MM.1S (cell line): Measurements from ENCODE around the gene RPL10.

ENCODE experiments used
- CTCF ChIP-seq: fragments of 300-600 bp; sonication (generic); IDR thresholded peaks from 2 replicates; pipeline ENCODE4 v1.5.1; 2016; ENCODE audit warnings: antibody characterized with exemption, low read length, mixed read lengths
- EZH2 ChIP-seq: fragments of 300-600 bp; sonication (generic); optimal IDR thresholded peaks from 2 replicates; pipeline ENCODE3; 2017; ENCODE audit warnings: low read depth, mild to moderate bottlenecking, antibody characterized with exemption, low read length, mixed read lengths
- EZH2phosphoT487 ChIP-seq: fragments of 300-600 bp; sonication (generic); IDR thresholded peaks from 2 replicates; pipeline ENCODE4 v1.6.1; 2018; ENCODE audit warnings: antibody characterized with exemption, low read length

- peak; percentile 73 for TF ChIP-seq CTCF
- TF ChIP-seq EZH2, result no peak
- no peak for TF ChIP-seq EZH2phosphoT487
These were observed 720 bp downstream of the RPL10 start for GRCh38 chrX:154398668-154399526.
